Aorta (tissue), 5 donors: ENCODE results near the gene SOX8. TPM values are rescaled to one million over a fixed set of nuclear protein-coding genes. Genes with fewer than 3 reads are reported as not detected.
"Not testable (repeated sequence)": the region's sequence is repeated elsewhere in the genome, so short reads cannot be mapped to it uniquely, and the experiment has no call there.

Experiments
- ATAC-seq: fragments of 200-7000 bp; cut with Tn5 transposase; one replicate; pipeline ENCODE4 v1.9.1; 2022; ENCODE audit warnings: moderate library complexity; ENCODE audit not compliant: low FRiP score
- DNase-seq, 2 donors: peaks; one replicate each; pipeline ENCODE4 v3.0.0-alpha.2; 2020
- H3K27ac ChIP-seq, 2 donors: one replicate each; pipeline ENCODE4 v1.5.1; 2013; ENCODE audit warnings: low read length in 2 of 2, mild to moderate bottlenecking in 2 of 2, moderate library complexity in 2 of 2, control low read depth in 1 of 2, inconsistent platforms in 1 of 2, low read depth in 1 of 2
- H3K27me3 ChIP-seq, 2 donors: one replicate each; pipeline ENCODE4 v1.6.1; 2013; ENCODE audit warnings: control low read depth in 1 of 2, low read length in 1 of 2, mild to moderate bottlenecking in 1 of 2, moderate library complexity in 1 of 2; ENCODE audit not compliant: insufficient read depth in 2 of 2, control insufficient read depth in 1 of 2
- H3K36me3 ChIP-seq, 2 donors: one replicate each; pipeline ENCODE4 v1.6.1; 2013; ENCODE audit warnings: control low read depth in 1 of 2, low read length in 1 of 2, mild to moderate bottlenecking in 1 of 2; ENCODE audit not compliant: insufficient read depth in 2 of 2, control insufficient read depth in 1 of 2
- H3K4me1 ChIP-seq, 2 donors: one replicate each; pipeline ENCODE4 v1.6.1; 2013; ENCODE audit warnings: low read length in 2 of 2, control low read depth in 1 of 2, mild to moderate bottlenecking in 1 of 2, moderate library complexity in 1 of 2; ENCODE audit not compliant: insufficient read depth in 2 of 2, control insufficient read depth in 1 of 2
- H3K4me3 ChIP-seq, 2 donors: one replicate each; pipeline ENCODE4 v1.5.1; 2013; ENCODE audit warnings: low read length in 2 of 2, control low read depth in 1 of 2, mild to moderate bottlenecking in 1 of 2
- H3K9me3 ChIP-seq: one replicate; pipeline ENCODE4 v1.6.1; 2013; ENCODE audit warnings: mild to moderate bottlenecking, low read length; ENCODE audit not compliant: control insufficient read depth
- WGBS, 2 donors: extraction: QIAGEN DNeasy Blood & Tissue Kit; methylation state at CpG; one replicate each; pipeline ENCODE4 v1.1.7; 2013; 5-methylcytosine and 5-hydroxymethylcytosine counted together
- intact Hi-C, 2 donors: fragments of 100-400 bp; cut with DNase I; formaldehyde crosslinking; loops; one replicate each; pipeline versions ENCODE4 v1.14.2 to v1.15.0; 2022
- polyA plus RNA-seq, 2 donors: library from polyadenylated mRNA; stranded (reverse); fragments of 200-250 nt; gene quantifications; one replicate each; pipeline ENCODE4 v1.2.3, GENCODE V29; 2013
- total RNA-seq, 2 donors: library from RNA; stranded (reverse); fragmentation: NEBNext Ultra II Directional; extraction: Animal tissue kit (Norgen Biotek cat#: 25700); gene quantifications; one replicate each; pipeline ENCODE4 v1.2.1, GENCODE V29; 2021
- donor health status: healthy with polysubstance abuse.
- donor health status: Bipolar disorder and iron deficiency.
- donor health status: DM: no; HTN: no; CAD: no.
- donor health status: DM: no; HTN: no; CAD: no.
- donor health status: DM: yes; HTN: yes; CAD: no.

Gene SOX8
- total and polyA plus RNA-seq, 4 donors = 1.0 to 7.0 (median 3.9) TPM

DNA sequence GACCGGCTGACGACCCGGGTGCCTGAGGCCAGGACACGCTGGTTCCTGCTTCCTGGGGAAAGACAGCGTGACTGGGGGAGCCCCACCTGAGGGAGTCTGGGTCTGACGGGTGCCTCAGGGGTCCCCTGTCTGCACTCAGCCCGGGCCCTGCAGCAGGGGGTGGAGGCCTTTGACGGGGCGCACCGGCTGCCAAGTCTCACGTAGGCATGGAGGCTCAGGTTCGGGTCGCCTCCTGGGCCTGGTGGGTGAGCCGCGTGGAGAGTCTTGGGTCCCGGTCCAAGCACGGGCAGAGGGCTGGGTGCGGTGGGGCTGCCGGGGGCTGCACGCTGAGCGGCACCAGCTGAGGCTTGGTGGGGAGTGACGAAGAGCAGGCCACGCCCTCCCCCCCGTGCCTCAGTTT, 40.9 kb downstream of the SOX8 start:
- H3K36me3 ChIP-seq = no peaks in the 10 kb centered on the region
- no peaks in the 10 kb centered on the region for H3K4me1 ChIP-seq
- no peak overlapping the region for H3K4me3 ChIP-seq
- DNase-seq (no peak), ATAC-seq (no peak)
- H3K9me3 ChIP-seq = no peaks in the 10 kb centered on the region
- WGBS, 2 donors = 79 to 88% methylated on average over 22 to 24 of the region's 24 CpGs
- H3K27ac ChIP-seq = no peak overlapping the region
- intact Hi-C loops = no loop called here
- H3K27me3 ChIP-seq = no peaks in the 10 kb centered on the region

DNA sequence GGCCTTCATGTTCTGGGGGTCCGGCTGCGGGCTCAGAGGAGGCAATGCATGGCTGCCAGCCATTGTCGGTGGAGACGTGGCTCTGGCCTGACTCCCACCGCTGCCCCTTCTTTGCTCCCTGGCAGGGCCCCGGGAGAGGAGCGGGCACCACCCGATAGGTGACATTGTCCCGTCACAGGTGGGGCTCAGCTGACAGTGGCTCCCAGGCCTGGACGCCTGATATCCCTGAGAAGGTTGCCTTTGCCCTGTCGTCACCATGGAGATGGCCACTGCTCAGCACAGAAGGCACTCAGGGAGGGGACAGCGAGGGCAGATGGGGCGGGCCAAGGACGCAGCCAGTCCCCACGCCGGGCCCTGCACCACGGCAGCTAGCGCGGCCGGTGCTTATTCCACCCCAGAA, 42.6 kb downstream of the SOX8 start:
- Histone ChIP-seq H3K36me3 (no peaks in the 10 kb centered on the region), H3K27ac (no peak overlapping the region), H3K27me3 (no peaks in the 10 kb centered on the region), H3K4me3 (no peak overlapping the region), H3K9me3 (no peaks in the 10 kb centered on the region), H3K4me1 (no peaks in the 10 kb centered on the region)
- no peak for ATAC-seq
- no peak for DNase-seq
- intact Hi-C loops = no loop called here
- 82 to 84% methylated on average over 20 of the region's 20 CpGs for WGBS, 2 donors

DNA sequence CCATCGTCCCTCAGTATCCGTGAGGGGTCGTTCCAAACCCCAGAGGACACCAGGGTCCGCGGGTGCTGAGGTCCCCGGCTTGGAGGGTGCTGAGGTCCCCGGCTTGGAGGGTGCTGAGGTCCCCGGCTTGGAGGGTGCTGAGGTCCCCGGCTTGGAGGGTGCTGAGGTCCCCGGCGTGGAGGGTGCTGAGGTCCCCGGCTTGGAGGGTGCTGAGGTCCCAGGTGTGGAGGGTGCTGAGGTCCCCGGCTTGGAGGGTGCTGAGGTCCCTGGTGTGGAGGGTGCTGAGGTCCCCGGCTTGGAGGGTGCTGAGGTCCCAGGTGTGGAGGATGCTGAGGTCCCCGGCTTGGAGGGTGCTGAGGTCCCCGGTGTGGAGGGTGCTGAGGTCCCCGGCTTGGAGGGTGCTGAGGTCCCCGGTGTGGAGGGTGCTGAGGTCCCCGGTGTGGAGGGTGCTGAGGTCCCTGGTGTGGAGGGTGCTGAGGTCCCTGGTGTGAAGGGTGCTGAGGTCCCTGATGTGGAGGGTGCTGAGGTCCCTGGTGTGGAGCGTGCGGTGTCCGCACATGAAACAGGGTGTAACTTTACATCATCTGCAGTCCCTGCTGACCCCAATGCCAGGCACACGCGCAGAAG, 43.7 kb downstream of the SOX8 start:
- H3K4me1 ChIP-seq, H3K4me3 ChIP-seq, H3K27ac ChIP-seq, H3K9me3 ChIP-seq, ATAC-seq, DNase-seq, H3K27me3 ChIP-seq, H3K36me3 ChIP-seq, intact Hi-C loops: not testable (repeated sequence)
- WGBS, 2 donors = 71% methylated on average over 24 of the region's 24 CpGs

DNA sequence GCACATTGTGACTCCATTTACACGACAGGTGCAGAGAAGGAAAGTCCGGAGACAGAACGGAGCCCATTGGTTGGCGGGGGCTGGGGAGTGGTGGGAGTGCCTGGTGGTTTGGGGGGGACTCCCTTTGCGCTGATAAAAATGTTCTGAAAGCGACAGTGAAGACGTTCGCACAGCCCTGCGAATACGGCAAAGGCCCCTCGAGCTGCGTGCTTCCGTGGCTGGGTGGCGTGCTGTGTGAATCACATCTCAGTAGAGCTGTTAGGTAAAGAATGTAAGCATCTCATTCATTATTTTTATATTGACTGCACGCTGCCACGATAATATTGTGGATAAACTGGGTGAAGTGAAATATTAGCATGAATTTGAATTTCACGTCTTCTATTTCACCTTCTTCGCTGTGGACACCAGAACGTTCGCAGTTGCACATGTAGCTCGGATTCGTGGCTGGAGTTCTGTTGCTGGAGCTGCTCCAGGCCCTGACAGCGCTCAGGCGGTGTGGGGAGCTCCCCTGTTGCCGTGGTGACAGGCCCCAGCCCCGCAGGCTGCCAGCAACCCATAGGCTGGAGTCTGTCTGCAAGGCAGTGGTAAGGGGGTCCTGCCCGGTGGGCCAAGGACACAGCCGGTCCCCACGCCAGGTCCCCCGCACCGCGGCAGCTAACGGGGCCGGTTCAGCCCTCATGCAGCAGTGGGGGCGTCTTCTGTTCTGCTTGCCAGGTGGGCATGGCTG, 44.6 kb downstream of the SOX8 start:
- ATAC-seq = no peak
- no peaks in the 10 kb centered on the region for H3K36me3 ChIP-seq
- H3K27ac ChIP-seq = no peak overlapping the region
- no peaks in the 10 kb centered on the region for H3K27me3 ChIP-seq
- intact Hi-C loops = no loop called here
- H3K9me3 ChIP-seq = no peaks in the 10 kb centered on the region
- no peak for DNase-seq
- no peaks in the 10 kb centered on the region for H3K4me1 ChIP-seq
- H3K4me3 ChIP-seq = no peak overlapping the region
- WGBS, 2 donors = 70 to 74% methylated on average over 35 of the region's 35 CpGs

DNA sequence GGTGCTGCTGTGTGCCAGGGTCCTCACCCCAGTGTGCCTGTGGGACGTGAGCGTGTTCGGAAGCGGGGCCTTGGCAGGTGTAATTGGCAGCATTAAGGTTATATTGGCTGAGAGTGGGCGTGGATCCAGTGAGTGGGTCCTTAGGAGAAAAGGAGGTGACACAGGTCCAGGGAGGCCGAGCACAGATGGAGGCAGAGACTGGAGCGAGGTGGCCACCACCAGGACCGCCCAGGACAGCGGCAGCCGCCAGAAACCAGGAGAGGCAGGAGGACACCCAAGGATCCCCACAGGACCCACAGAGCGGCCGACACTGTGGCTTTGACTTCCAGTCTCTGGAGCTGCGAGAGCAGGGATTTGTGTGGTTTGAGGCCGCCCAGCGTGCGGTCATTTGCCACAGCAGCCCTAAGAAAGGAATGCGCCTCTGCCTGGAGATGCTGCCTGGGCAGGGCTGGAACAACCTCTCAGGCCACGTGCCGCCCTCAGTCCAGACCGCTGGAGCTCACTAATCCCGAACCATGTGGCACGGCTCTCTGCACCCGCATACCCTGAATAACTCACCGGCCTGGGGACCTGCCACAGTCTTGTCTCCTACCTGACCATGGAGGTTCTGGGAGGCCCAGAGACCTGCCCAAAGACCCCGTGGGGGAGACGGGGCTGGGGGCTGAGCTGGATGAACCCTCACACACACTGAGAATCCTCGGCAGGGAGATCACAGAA, 45.4 kb downstream of the SOX8 start:
- 81 to 83% methylated on average over 27 of the region's 27 CpGs for WGBS, 2 donors
- intact Hi-C loops = no loop called here
- no peak for ATAC-seq
- Histone ChIP-seq H3K27ac (no peak overlapping the region), H3K36me3 (no peaks in the 10 kb centered on the region), H3K4me1 (no peaks in the 10 kb centered on the region), H3K9me3 (no peaks in the 10 kb centered on the region), H3K4me3 (no peak overlapping the region), H3K27me3 (no peaks in the 10 kb centered on the region)
- no peak for DNase-seq

DNA sequence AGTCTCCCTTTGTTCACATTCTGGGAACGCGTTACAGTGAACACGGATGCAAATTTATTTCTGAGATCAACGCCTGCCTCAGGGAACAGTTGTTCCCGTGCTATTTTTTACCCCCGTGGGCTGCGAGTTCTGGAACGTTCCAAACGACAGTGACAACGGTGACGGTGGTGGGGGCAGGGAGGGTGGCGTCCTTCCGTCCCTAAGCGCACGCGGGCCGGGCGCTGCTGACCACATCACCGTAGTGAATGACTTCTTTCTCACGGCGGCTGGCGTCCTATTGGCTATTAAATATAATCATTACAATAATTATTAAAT, 45.9 kb downstream of the SOX8 start:
- Histone ChIP-seq H3K4me3 (no peak overlapping the region), H3K9me3 (no peaks in the 10 kb centered on the region), H3K27me3 (no peaks in the 10 kb centered on the region), H3K4me1 (no peaks in the 10 kb centered on the region), H3K27ac (no peak overlapping the region), H3K36me3 (no peaks in the 10 kb centered on the region)
- ATAC-seq (no peak), DNase-seq (no peak)
- intact Hi-C loops = no loop called here
- WGBS, 2 donors = 78 to 80% methylated on average over 22 of the region's 22 CpGs

DNA sequence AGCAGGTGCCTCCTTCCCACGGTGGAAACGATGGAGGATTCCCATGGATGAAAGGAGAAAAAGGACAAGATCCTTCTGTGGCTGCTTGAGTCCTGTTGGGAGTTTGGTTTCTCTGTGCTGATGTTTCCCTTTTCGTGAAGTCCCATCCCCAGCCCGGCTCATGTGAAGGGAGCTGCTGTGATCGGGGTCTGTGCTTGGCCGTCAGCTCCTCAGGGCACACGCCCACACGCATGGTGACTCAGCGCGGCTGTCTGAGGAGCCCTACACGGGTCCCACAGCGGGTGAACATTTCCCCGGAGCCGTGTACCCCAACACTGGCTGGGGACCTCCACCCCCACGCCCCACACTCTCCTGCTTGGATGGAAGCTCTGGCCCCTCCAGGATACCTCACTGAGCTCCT, 46.5 kb downstream of the SOX8 start:
- Histone ChIP-seq H3K27ac (no peak overlapping the region), H3K36me3 (no peaks in the 10 kb centered on the region), H3K4me3 (no peak overlapping the region), H3K27me3 (no peaks in the 10 kb centered on the region), H3K4me1 (no peaks in the 10 kb centered on the region), H3K9me3 (no peaks in the 10 kb centered on the region)
- intact Hi-C loops = no loop called here
- 57 to 62% methylated on average over 15 of the region's 15 CpGs for WGBS, 2 donors
- no peak for DNase-seq
- ATAC-seq = no peak

DNA sequence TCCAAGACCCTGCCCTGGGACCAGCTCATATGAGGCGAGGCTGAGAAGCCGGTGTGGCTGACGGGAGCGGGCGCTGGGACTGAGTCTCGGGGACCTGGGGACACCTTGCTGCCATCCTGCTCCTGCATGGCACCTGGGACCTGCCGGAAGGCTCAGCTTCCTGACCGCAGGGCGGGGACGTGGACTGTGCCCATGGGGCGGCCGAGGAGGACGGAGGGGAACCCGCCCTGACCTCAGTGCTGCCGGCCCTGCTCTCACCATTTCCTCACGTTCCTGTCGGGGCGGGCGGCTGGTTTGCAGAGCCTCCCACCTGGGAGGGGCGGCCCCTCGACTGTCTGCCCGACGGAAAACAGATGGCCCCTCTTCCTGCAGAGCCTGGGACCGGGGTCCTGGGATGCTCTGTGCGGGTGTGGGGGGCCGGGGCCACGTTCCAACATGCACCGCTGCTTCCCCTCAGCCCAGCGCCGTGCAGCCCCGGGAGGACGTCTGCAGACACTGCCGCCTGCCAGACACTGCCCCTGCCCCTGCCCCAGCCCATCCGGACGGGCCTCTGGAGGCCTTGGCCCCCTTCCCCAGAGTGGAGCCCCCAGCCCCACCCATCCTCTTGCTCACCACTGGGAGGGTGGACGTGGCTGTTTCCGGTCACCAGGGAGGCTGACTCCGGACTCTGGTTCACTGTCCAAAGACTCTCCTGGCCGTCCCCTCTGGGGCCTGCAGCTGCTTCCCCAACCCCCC, 47.1 kb downstream of the SOX8 start:
- Histone ChIP-seq H3K36me3 (no peaks in the 10 kb centered on the region), H3K4me3 (no peak overlapping the region), H3K4me1 (no peaks in the 10 kb centered on the region), H3K9me3 (no peaks in the 10 kb centered on the region), H3K27ac (no peak overlapping the region), H3K27me3 (no peaks in the 10 kb centered on the region)
- ATAC-seq (peak; percentile 5), DNase-seq (no peak)
- intact Hi-C loops = no loop called here
- WGBS, 2 donors = 38 to 45% methylated on average over 34 to 39 of the region's 39 CpGs
